Sigmoid colon (tissue), 7 donors: ENCODE results near the gene BRF1. TPM values are rescaled to one million over a fixed set of nuclear protein-coding genes. Genes with fewer than 3 reads are reported as not detected.

Source experiments
- DNase-seq: peaks from one replicate; pipeline ENCODE4 v3.0.0-alpha.2; 2019
- H3K27ac ChIP-seq, 4 donors: fragments of 200-600 bp; sonication (generic); one replicate each; pipeline ENCODE4 v1.5.1; 2016 to 2019; ENCODE audit warnings: mild to moderate bottlenecking in 1 of 4
- H3K27me3 ChIP-seq, 3 donors: fragments of 200-600 bp; sonication (generic); one replicate each; pipeline ENCODE4 v1.5.1; 2019; ENCODE audit warnings: mild to moderate bottlenecking in 1 of 3
- H3K36me3 ChIP-seq, 4 donors: fragments of 200-600 bp; sonication (generic); one replicate each; pipeline ENCODE4 v1.5.1; 2016 to 2019
- H3K4me1 ChIP-seq, 4 donors: fragments of 200-600 bp; sonication (generic); one replicate each; pipeline ENCODE4 v1.5.1; 2017 to 2019
- H3K4me3 ChIP-seq, 4 donors: fragments of 200-600 bp; sonication (generic); one replicate each; pipeline ENCODE4 v1.5.1; 2017 to 2019; ENCODE audit warnings: mild to moderate bottlenecking in 2 of 4, moderate library complexity in 1 of 4
- H3K9me3 ChIP-seq, 4 donors: fragments of 200-600 bp in 3 of 4; sonication (generic) in 3 of 4; one replicate each; pipeline versions ENCODE4 v1.5.1 to v1.6.1; 2013 to 2019
- EP300 ChIP-seq, 4 donors: sonication (generic); formaldehyde crosslinking; IDR thresholded peaks; one replicate each; pipeline ENCODE4 v1.6.1; 2017; ENCODE audit warnings: antibody characterized with exemption in 4 of 4
- POLR2A ChIP-seq, 2 donors: fragments of 450-650 bp; IDR thresholded peaks; one replicate each; pipeline ENCODE4 v1.6.1; 2016; ENCODE audit warnings: antibody characterized with exemption in 2 of 2, mild to moderate bottlenecking in 2 of 2, moderate library complexity in 2 of 2
- POLR2AphosphoS5 ChIP-seq, 4 donors: sonication (generic); formaldehyde crosslinking; IDR thresholded peaks; one replicate each; pipeline ENCODE4 v1.6.1; 2017; ENCODE audit warnings: antibody characterized with exemption in 4 of 4
- WGBS, 2 donors: extraction: QIAGEN DNeasy Blood & Tissue Kit; methylation state at CpG; one replicate each; pipeline ENCODE4 v1.1.7; 2013; 5-methylcytosine and 5-hydroxymethylcytosine counted together
- intact Hi-C: fragments of 100-400 bp; cut with DNase I; formaldehyde crosslinking; loops from one replicate; pipeline ENCODE4 v1.15.1; 2023
- polyA plus RNA-seq, 3 donors: library from polyadenylated mRNA; stranded (reverse); fragments of 200-250 nt; gene quantifications; one replicate each; pipeline ENCODE4 v1.2.3, GENCODE V29; 2013
- total RNA-seq, 4 donors: library from RNA; depleted of rRNA; stranded (reverse); fragments of >200 nt; gene quantifications; one replicate each; pipeline ENCODE4 v1.1.0, GENCODE V29; 2016
- TF ChIP-seq, protein P1 (sequence below), 4 experiments: fragments of 450-650 bp in 3 of 4; fragments of 200-600 bp in 1 of 4; IDR thresholded peaks; one replicate each; pipeline ENCODE4 v1.5.1; 2016 to 2019; ENCODE audit warnings: antibody characterized with exemption in 4 of 4, mild to moderate bottlenecking in 3 of 4, moderate library complexity in 2 of 4
- donor health status: healthy with polysubstance abuse.
- donor health status: Bipolar disorder and iron deficiency.
- donor health status: healthy.

BRF1 gene
- total and polyA plus RNA-seq, 7 donors, result 9.0 to 39.2 (median 23.7) TPM

DNA sequence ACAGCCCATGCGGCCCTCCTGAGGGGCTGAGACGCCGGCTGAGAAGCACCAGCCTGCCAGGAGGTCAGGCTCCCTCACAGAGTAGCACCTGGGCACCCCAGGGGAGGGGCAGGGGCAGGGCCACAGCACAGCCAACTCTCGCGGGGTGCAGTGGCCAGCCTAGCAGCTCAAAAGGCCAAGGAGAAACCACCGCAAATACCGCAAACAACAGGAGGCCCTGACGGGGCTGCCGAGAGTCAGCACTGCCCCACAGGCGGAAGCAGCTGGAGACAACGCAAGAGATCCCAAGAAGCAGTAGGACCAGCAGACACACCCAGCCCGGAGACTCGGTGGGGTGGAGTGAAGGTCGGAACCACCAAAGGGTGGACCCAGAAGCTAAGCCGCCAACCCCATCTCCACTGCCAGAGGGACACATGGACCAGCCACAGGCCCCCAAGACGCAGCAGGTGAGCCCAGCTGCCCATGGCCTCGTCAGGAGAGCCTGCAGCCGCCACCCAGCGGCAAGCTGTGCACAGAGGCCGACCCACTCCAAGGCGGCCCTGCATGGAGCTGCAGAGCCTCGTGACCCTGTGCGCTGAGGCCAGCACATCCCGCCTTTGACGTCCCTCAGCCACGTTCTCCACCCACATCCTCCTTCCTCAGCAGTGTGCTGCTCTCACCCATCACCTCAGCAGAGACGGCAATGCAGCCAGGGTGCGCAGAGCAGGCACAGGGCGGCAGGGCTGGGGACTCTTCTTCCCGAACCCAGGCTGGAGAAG is 84.1 kb downstream of the BRF1 start:
- H3K27me3 ChIP-seq, result no peaks in the 10 kb centered on the region
- peaks cover 0 to 16% (median 10%) of the 10 kb centered on the region in 4 donors for H3K4me1 ChIP-seq
- H3K36me3 ChIP-seq, result peaks cover 0 to 73% (median 22%) of the 10 kb centered on the region in 4 donors
- 91 to 92% methylated on average over 30 of the region's 30 CpGs for WGBS, 2 donors
- H3K27ac ChIP-seq, result no peak overlapping the region
- DNase-seq, result no peak
- no peak for TF ChIP-seq POLR2AphosphoS5 (IDR thresholded peaks at IDR 0.05)
- TF ChIP-seq, protein P1, sequence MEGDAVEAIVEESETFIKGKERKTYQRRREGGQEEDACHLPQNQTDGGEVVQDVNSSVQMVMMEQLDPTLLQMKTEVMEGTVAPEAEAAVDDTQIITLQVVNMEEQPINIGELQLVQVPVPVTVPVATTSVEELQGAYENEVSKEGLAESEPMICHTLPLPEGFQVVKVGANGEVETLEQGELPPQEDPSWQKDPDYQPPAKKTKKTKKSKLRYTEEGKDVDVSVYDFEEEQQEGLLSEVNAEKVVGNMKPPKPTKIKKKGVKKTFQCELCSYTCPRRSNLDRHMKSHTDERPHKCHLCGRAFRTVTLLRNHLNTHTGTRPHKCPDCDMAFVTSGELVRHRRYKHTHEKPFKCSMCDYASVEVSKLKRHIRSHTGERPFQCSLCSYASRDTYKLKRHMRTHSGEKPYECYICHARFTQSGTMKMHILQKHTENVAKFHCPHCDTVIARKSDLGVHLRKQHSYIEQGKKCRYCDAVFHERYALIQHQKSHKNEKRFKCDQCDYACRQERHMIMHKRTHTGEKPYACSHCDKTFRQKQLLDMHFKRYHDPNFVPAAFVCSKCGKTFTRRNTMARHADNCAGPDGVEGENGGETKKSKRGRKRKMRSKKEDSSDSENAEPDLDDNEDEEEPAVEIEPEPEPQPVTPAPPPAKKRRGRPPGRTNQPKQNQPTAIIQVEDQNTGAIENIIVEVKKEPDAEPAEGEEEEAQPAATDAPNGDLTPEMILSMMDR (IDR thresholded peaks at IDR 0.05), result no peak
- TF ChIP-seq POLR2A (IDR thresholded peaks at IDR 0.05), result no peak
- TF ChIP-seq EP300 (IDR thresholded peaks at IDR 0.05), result no peak
- H3K9me3 ChIP-seq, result no peaks in the 10 kb centered on the region
- no peak overlapping the region for H3K4me3 ChIP-seq
- intact Hi-C loops, result no loop called here

DNA sequence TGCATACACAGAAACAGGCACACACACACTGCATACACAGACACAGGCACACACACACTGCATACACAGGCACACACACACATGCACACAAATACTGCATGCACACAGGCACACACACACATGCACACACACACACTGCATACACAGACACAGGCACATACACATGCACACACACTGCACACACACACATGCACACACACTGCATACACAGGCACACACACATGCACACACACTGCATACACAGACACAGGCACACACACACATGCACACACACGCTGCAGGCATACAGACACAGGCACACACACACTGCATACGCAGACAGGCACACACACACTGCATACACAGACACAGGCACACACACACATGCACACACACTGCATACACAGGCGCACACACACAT is 85.2 kb downstream of the BRF1 start:
- TF ChIP-seq, protein P1 (IDR thresholded peaks at IDR 0.05), result no peak
- no peak for TF ChIP-seq EP300 (IDR thresholded peaks at IDR 0.05)
- TF ChIP-seq POLR2A (IDR thresholded peaks at IDR 0.05), result no peak
- TF ChIP-seq POLR2AphosphoS5 (IDR thresholded peaks at IDR 0.05), result no peak
- intact Hi-C loops, result no loop called here
- no peak for DNase-seq
- no peak overlapping the region for H3K27ac ChIP-seq
- no peak overlapping the region for H3K4me3 ChIP-seq
- no peaks in the 10 kb centered on the region for H3K9me3 ChIP-seq
- 83 to 96% methylated on average over 3 of the region's 3 CpGs for WGBS, 2 donors
- H3K36me3 ChIP-seq, result peaks cover 0 to 74% (median 17%) of the 10 kb centered on the region in 4 donors
- H3K4me1 ChIP-seq, result peaks cover 0 to 7% (median 4%) of the 10 kb centered on the region in 4 donors
- H3K27me3 ChIP-seq, result no peaks in the 10 kb centered on the region

DNA sequence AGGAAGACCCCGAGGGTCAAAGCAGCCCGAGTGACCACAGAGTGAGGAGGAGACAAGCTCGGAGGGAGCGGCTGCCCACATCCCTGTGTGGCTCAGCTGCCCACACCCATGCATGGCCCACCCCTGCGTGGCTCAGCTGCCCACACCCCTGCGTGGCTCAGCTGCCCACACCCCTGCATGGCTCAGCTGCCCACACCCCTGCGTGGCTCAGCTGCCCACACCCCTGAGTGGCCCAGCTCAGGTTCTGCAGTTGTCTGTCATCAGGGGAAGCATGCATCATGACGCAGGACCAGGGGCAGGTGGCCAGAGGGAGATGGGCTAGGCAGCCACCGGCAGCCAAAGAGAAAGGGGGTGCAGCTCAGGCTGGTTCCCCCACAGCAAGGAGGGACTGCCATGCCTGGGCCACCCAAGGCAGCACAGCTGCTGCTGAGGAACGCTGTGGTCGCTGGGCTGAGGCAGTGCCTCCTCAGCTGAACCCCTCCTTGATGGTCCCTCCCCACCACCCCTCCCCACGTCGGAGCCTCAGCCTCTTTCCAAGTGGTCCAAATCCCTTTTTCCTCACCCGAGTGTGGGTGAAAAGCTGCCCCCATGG is 86.4 kb downstream of the BRF1 start:
- intact Hi-C loops, result no loop called here
- no peaks in the 10 kb centered on the region for H3K4me1 ChIP-seq

DNA sequence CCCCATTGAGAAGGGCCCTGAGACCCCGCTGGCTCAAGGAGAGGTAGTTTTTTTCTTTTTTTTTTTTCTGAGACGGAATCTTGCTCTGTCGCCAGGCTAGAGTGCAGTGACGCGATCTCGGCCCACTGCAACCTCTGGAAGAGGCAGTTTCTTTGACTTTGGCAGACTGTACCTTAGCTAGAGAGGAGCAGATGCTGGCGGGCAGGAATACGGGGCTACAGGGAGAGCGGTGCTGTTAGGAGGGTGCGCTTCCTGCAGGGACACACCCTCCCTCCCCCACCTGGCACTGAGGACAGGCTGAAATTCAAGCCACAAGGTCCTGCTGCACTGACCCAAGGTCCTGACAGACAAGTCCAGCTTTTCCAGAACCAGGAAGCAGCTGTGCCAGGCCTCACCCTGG is 87.4 kb downstream of the BRF1 start:
- WGBS, 2 donors, result 95 to 96% methylated on average over 10 of the region's 10 CpGs
- H3K36me3 ChIP-seq, result peaks cover 0 to 73% (median 17%) of the 10 kb centered on the region in 4 donors
- no peak for DNase-seq
- H3K4me1 ChIP-seq, result no peaks in the 10 kb centered on the region
- no peaks in the 10 kb centered on the region for H3K9me3 ChIP-seq
- no peak overlapping the region for H3K27ac ChIP-seq
- no peak overlapping the region for H3K4me3 ChIP-seq
- TF ChIP-seq, protein P1 (IDR thresholded peaks at IDR 0.05), result no peak
- TF ChIP-seq POLR2A (IDR thresholded peaks at IDR 0.05), result no peak
- TF ChIP-seq POLR2AphosphoS5 (IDR thresholded peaks at IDR 0.05), result no peak
- H3K27me3 ChIP-seq, result no peaks in the 10 kb centered on the region
- intact Hi-C loops, result no loop called here

More for the DNA sequence above, 86.4 kb downstream of the BRF1 start:
- no peak overlapping the region for H3K27ac ChIP-seq
- 91 to 93% methylated on average over 14 of the region's 14 CpGs for WGBS, 2 donors
- no peaks in the 10 kb centered on the region for H3K27me3 ChIP-seq
- no peaks in the 10 kb centered on the region for H3K9me3 ChIP-seq
- TF ChIP-seq, protein P1 (IDR thresholded peaks at IDR 0.05), result no peak
- TF ChIP-seq POLR2AphosphoS5 (IDR thresholded peaks at IDR 0.05), result no peak
- no peak for TF ChIP-seq EP300 (IDR thresholded peaks at IDR 0.05)
- no peak for TF ChIP-seq POLR2A (IDR thresholded peaks at IDR 0.05)
- no peak overlapping the region for H3K4me3 ChIP-seq
- DNase-seq, result no peak
- H3K36me3 ChIP-seq, result peaks cover 0 to 77% (median 24%) of the 10 kb centered on the region in 4 donors
